GM19372 (cell line): ENCODE results near the gene FBL.
"Not testable (repeated sequence)": the region's sequence is repeated elsewhere in the genome, so short reads cannot be mapped to it uniquely, and the experiment has no call there.

Experiments used
- ATAC-seq: cut with Tn5 transposase; IDR thresholded peaks from one replicate; pipeline ENCODE4 v1.9.1; 2021; ENCODE audit warnings: mild to moderate bottlenecking, low read depth, moderate library complexity; ENCODE audit not compliant: unreplicated experiment

Gene FBL

GRCh38 chr19:39845933-39846677 lies at the start of gene FBL:
FBL (minus strand) TSS chr19:39846379; CDS start chr19:39846300, 79 bp downstream.
- ATAC-seq = peak; percentile 85

GRCh38 chr19:39895096-39895495 lies 48.9 kb upstream of the FBL start:
- not testable (repeated sequence) for ATAC-seq

- not testable (repeated sequence) for ATAC-seq
These were observed 48.0 kb upstream of the FBL start for GRCh38 chr19:39894236-39894606.

GRCh38 chr19:39893366-39894235 lies 47.4 kb upstream of the FBL start:
- not testable (repeated sequence) for ATAC-seq

GRCh38 chr19:39892506-39892902 lies 46.3 kb upstream of the FBL start:
- ATAC-seq = not testable (repeated sequence)

GRCh38 chr19:39891660-39892505 lies 45.7 kb upstream of the FBL start:
- ATAC-seq = not testable (repeated sequence)

- no peak for ATAC-seq
These were observed 44.8 kb upstream of the FBL start for GRCh38 chr19:39890755-39891551.

- not testable (repeated sequence) for ATAC-seq
These were observed 43.9 kb upstream of the FBL start for GRCh38 chr19:39889872-39890754.

GRCh38 chr19:39887456-39887951 lies 41.3 kb upstream of the FBL start:
- ATAC-seq = not testable (repeated sequence)

- not testable (repeated sequence) for ATAC-seq
These were observed 39.8 kb upstream of the FBL start for GRCh38 chr19:39885821-39886554.

- ATAC-seq = not testable (repeated sequence)
These were observed 38.5 kb upstream of the FBL start for GRCh38 chr19:39884721-39885120.

- not testable (repeated sequence) for ATAC-seq
These were observed 36.5 kb upstream of the FBL start for GRCh38 chr19:39882645-39883044.

GRCh38 chr19:39881495-39882110 lies 35.4 kb upstream of the FBL start:
- ATAC-seq = not testable (repeated sequence)

GRCh38 chr19:39880241-39880640 lies 34.1 kb upstream of the FBL start:
- not testable (repeated sequence) for ATAC-seq

- not testable (repeated sequence) for ATAC-seq
These were observed 33.6 kb upstream of the FBL start for GRCh38 chr19:39879796-39880195.

- not testable (repeated sequence) for ATAC-seq
These were observed 32.7 kb upstream of the FBL start for GRCh38 chr19:39878866-39879265.

- no peak for ATAC-seq
These were observed 32.2 kb upstream of the FBL start for GRCh38 chr19:39878398-39878797.
